Esophagus squamous epithelium (tissue), 4 donors: ENCODE data around the gene PCDHGA1.

Source experiments
- CTCF ChIP-seq, 6 experiments: fragments of 450-650 bp in 4 of 6; fragments of 200-600 bp in 2 of 6; sonication (generic) in 2 of 6; IDR thresholded peaks; one replicate each; pipeline ENCODE4 v1.5.1; 2016 to 2019; ENCODE audit warnings: antibody characterized with exemption in 6 of 6, mild to moderate bottlenecking in 4 of 6, moderate library complexity in 4 of 6
- POLR2A ChIP-seq, 4 donors: fragments of 450-650 bp; IDR thresholded peaks; one replicate each; pipeline ENCODE4 v1.6.1; 2017; ENCODE audit warnings: antibody characterized with exemption in 4 of 4, mild to moderate bottlenecking in 4 of 4, moderate library complexity in 3 of 4

DNA sequence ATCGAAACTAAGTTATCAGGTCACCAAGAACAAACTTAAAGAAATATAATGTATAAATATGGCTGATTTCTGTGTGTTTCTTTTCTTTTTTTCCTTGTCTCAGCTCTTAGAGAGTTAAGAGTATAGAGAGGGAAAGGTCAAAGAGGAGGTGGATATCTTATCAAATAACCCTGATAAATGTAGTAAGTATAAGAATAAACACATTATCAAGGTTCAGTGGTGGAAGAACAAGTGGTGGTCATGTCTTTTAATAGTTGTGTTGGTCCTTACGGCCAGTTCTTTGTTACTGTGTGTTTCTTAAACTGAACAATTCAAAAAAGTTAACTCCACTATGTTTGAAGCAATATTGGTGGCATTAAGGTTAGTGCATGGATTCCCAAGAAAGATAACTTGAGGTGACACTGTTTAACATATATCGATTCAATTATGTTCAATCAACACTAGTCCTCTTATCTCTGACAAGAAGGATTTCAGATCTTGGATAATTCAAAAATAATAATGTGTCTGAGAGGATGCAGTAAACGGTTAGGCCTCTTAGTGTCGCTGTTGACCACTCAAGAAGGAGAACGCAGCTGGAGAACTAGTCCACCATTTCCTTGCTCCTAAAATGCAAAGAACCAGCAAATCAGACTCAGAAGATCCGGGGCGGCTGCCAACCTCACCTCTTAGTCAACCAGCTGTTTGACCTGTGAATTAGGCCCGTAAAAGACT, 13.1 kb downstream of the PCDHGA1 start, which contains the start of gene PCDHGA3:
- TF ChIP-seq CTCF (IDR thresholded peaks at IDR 0.05) (peak in 2 of 6 experiments; percentile 13 to 23), POLR2A (IDR thresholded peaks at IDR 0.05) (no peak)
